Measurements from ENCODE around the gene SLC4A11.

SLC4A11 gene

DNA sequence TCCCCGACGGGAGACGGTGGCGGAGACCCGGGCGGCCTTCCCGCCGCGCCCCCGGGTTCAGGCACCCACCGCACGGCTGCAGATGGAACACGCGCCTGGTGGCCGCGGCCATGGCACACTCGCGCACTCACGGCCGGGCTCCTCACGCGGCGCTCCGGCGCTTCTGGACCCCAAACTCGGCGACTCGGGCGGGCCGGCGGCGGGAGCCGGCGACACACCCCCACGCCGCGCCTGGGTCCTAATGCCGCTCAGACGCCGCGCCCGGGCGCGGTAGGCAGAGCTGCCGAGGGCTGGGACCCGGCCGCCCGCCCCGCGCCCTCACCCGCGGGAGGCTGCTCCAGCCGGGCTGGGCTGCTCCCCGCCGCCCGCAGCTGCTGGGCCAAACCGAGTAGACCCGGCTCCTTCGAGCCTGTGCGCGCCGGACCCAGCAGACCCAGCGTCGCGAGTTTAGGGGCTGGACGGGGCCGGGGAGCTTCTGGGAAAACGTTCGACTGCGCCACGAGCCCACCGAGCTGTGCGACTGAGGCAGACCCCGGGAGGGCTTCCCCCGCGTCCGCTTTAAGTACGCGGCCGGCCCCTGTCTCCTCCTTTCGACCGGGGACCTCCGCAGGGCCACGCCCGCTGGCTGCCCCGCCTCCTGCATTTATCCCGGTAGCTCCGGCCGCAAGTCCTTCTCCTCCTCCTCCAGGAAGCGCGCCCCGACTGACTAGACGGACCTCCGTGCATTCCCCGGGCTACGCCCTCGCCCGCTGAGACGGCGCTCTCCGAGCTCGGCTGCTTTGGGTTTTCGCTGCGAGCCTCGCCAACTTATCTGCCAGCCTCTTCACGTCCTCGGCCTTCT lies at the start of gene SLC4A11:
Gene SLC4A11, minus strand, starts transcription at position 165 of the 841 bp plus-strand sequence. Its CDS starts 53 bp downstream, at position 112.
- no peak for DNase-seq

GRCh38 chr20:3283222-3283820 lies 44.3 kb upstream of the SLC4A11 start:
- DNase-seq = no peak

DNA sequence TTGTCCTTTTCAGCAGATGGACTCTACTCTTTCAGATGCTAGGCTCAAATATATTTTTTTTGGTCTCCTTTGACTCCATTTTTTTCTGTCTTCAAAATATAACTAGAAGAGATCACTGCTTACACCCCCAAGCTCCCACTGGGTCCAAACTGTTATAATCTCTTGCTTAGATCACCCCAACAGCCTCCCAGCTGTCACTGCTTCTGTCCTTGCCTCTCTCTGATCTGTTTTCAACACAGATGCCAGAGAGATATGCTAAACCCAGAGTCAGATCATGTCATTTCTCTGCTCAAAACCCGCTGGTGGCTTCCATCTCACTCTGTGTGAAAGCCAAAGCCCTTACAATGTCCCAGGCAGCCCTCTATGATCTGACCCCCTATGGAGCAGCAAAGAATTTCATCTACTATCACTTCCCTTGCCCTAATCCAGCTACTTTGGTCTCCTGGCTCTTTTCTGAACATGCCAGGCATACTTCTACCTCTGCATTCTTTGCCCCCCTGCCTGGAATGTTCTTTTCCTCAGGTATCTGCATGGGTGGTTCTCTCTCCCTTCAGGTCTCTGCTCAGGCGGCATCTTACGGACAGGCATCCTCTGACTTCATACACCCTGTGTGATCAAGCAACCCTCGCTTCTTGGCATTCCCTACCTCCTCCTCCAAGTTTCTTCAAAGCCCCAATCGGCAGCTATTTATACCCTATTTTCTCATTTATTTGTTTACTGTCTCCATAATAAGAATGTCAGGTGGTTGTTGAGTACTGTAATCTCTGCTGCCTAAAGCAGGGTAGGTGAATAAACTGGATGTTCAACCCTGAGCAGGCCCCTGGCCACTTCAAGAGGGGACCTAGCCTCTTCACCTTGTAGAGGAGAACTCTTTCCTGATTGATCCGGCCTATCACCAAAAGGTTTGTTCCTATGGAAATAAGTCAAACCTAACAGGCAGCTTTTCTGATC lies 43.6 kb upstream of the SLC4A11 start:
- no peak for DNase-seq

- no peak for DNase-seq
These were observed 42.4 kb upstream of the SLC4A11 start for GRCh38 chr20:3281437-3281836.

- DNase-seq = no peak
These were observed 40.8 kb upstream of the SLC4A11 start for GRCh38 chr20:3279761-3280160.

DNA sequence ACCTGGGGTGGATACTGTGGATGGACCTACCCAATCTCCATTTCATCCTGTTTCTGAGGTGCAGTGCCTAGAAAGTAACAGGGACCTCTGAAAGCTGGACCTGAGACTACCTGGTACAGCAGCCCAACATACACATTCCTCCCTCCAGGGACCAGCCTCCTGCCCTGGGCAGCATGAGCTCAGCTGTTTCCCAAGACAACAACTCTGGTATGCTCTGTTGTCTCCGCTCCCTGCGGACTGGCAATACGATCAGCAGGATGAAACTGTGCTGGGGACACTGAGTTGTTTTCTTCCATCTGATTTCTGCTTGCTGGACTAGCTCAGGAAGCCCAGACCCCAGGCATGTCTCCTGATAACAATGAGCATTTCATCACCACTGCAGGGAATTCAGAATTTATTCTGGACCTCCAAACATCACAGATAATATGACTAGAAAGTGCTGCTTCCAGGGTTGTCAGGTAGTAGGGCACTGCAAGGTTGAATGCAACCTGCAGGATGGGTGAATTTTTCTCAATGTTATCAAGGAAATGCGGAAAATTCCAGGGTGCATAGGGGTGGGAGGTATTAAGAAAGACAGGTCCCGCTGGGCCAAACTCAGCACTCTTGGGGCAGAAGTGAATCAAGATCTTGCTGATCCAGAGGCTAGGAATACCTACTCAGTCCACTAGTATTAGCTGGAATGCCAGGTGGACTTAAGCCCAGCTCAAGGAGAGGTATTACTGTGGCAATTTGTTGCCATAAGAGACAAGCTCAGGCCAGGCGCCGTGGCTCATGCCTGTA lies 38.9 kb upstream of the SLC4A11 start:
- no peak for DNase-seq

DNA sequence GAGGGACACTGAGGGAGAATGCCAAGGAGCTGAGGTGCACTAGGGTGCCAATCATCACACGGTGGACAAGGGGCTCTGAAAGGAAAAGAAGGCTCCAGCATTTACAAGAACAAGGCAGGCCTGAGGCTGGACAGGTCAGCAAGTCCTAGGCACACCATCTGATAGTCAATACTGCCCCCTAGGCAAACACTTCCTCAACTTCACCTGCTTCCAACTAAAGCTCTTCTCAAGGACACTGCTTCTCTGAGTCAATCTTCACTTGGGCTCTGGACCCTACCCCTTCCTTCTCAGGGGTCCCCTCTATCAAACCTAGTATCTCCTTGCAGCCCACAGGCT lies 37.7 kb upstream of the SLC4A11 start:
- DNase-seq = peak; percentile 54

GRCh38 chr20:3275966-3276679 lies 37.1 kb upstream of the SLC4A11 start:
- DNase-seq = no peak

GRCh38 chr20:3275064-3275935 lies 36.3 kb upstream of the SLC4A11 start:
- no peak for DNase-seq

DNA sequence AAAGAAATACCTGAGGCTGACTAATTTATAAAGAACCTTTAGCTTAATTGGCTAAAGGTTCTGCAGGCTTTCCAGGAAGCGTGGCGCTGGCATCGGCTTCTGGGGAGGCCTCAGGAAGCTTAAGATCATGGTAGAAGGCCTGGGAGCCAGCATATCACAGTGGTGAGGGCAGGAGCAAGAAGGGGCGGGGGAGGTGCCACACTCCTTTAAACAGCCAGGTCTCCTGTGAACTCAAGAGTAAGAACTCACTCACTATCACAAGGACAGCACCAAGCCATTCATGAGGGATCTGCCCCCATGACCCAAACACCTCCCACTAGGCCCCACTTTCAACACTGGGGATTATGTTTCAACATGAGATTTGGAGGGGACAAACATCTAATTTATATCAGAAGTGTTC lies 34.4 kb upstream of the SLC4A11 start:
- DNase-seq = no peak

DNA sequence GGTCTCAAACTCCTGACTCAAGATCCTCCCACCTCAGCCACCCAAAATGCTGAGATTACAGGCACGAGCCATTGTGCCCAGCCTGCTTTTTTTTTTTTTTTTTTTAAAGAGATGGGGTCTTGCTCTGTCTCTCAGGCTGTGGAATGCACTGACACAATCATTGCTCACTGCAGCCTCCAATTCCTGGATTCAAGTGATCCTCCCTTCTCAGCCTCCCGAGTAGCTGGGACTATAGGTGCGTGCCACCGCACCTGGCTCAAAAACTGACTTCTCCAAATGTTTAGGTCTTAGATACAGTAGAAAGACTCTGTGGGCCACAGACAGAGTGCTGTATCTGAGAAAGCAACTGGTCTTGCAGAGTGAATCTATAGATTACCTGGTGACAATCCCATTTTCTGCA lies 31.1 kb upstream of the SLC4A11 start:
- DNase-seq = no peak

DNA sequence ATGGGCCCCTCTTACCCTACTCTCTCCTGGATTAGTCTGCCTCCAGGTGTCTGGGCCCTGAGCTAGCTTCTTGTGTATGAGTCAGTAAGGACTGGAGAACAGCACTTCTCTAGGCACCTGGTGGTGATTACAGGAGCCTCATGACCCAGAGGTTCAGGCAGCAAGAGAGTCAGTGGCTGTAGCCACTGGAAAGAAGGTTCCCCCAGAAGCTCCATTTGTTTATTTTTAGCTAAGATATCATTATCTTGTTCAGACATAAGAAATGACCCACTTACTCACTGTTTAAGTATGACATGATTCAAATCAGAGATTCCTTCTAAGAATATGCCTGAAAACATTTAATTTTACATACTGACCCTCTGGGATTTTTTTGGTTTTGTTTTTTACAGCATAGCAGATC lies 23.6 kb upstream of the SLC4A11 start:
- no peak for DNase-seq

DNA sequence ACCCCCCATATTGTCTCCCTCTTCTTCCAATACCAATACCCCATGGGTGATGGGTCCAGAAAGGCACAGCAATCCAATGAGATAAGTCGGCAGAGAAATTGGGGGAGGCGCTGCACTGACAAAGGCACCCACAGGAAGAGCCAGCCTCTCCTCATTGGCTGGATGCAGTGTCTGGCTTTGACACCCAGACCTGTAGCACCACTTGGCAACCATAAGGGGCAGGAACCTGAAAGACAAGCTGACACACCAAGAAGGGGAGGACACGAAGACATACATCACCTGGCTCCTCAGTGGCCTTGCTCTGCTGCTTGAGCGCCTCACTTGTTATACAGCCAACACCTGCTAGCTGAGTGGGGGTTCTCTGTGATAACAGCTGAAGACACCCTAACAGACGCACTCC lies 19.4 kb upstream of the SLC4A11 start:
- no peak for DNase-seq

- no peak for DNase-seq
These were observed 16.7 kb upstream of the SLC4A11 start for GRCh38 chr20:3255728-3256127.

DNA sequence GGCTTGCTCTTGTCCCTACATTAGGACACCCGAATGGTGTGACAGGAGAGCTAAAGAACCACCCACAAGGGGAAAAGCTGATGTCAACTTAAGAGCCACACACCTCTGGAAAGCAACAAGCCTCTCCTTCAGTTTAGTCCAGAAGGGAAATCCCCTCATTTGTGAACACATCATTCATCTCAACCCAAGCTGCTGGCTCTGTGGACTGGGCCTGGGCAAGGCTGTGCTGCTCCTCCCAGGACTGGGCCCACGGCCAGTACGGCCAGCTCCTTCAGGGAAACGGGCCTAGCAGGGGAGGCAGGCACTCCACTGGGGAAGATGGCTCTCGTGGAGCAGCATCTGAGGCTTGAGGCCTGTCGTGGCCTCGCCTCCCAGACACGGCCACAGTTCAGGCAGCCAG lies 12.8 kb upstream of the SLC4A11 start:
- no peak for DNase-seq

DNA sequence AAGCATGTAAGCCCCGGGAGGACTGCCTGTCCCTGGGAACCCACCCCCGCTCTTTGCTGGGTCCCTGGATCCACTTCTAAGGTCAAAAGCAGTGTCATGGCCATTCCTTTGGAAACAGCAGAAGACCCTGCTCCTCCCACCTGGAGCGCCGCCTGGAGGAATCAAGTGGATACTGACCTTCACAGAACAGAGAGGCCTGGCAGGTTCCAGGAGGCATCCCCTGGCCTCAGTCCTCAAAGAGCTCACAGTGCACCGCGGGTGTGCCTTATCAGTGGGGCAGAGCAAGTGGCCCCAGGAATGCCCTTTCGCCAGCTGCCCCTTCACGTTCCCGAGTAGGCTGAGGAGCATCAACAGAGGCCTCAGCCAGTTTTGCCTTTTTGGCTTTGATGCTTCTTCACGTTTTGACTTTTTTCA lies 11.1 kb upstream of the SLC4A11 start:
- no peak for DNase-seq

- DNase-seq = no peak
These were observed 10.0 kb upstream of the SLC4A11 start for GRCh38 chr20:3248993-3249347.

- DNase-seq = no peak
These were observed 9.4 kb upstream of the SLC4A11 start for GRCh38 chr20:3248167-3248992.

- DNase-seq = no peak
These were observed 8.6 kb upstream of the SLC4A11 start for GRCh38 chr20:3247638-3248037.

DNA sequence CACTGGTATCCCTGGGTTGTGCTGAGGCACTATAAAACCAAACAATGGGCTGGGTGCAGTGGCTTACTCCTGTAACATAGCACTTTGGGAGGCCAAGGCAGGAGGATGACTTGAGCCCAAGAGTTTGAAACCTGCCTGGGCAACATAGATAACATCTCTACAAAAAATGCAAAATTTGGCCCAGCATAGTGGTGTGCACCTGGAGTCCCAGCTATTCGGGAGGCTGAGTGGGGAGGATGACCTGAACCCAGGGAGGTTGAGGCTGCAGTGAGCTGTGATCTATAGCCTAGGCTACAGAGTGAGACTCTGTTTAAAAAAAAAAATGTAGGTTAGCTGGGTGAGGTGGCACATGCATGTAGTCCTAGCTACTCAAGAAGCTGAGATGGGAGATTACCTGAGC lies 7.7 kb upstream of the SLC4A11 start:
- no peak for DNase-seq
